Breast epithelium (tissue), 4 donors: ENCODE data around the gene ZNF397. TPM values are rescaled to one million over a fixed set of nuclear protein-coding genes. Genes with fewer than 3 reads are reported as not detected.

Experiments used
- DNase-seq, 2 donors: peaks; one replicate each; pipeline ENCODE4 v3.0.0-alpha.2; 2019; ENCODE audit warnings: low spot score in 2 of 2
- H3K27ac ChIP-seq, 2 donors: fragments of 200-600 bp; sonication (generic) in 1 of 2; one replicate each; pipeline ENCODE4 v1.5.1; 2016 to 2019; ENCODE audit warnings: mild to moderate bottlenecking in 1 of 2
- H3K27me3 ChIP-seq, 2 donors: fragments of 200-600 bp; sonication (generic) in 1 of 2; one replicate each; pipeline versions ENCODE4 v1.5.1 to v1.6.0; 2017 to 2019; ENCODE audit warnings: control low read depth in 1 of 2, mild to moderate bottlenecking in 1 of 2
- H3K36me3 ChIP-seq: fragments of 200-600 bp; one replicate; pipeline ENCODE4 v1.5.1; 2019
- H3K4me1 ChIP-seq, 2 donors: fragments of 200-600 bp; sonication (generic); one replicate each; pipeline ENCODE4 v1.5.1; 2016 to 2019; ENCODE audit warnings: control low read depth in 1 of 2
- H3K4me3 ChIP-seq, 3 donors: fragments of 200-600 bp; sonication (generic); 1 replicate in 2 of 3; 2 replicates in 1 of 3; pipeline ENCODE4 v1.5.1; 2016 to 2019; ENCODE audit warnings: mild to moderate bottlenecking in 3 of 3, moderate library complexity in 2 of 3
- H3K9me3 ChIP-seq, 2 donors: fragments of 200-600 bp; sonication (generic) in 1 of 2; one replicate each; pipeline ENCODE4 v1.5.1; 2016 to 2019; ENCODE audit warnings: control low read depth in 1 of 2
- CTCF ChIP-seq, 3 donors: fragments of 450-650 bp; IDR thresholded peaks; one replicate each; pipeline ENCODE4 v1.5.1; 2016 to 2017; ENCODE audit warnings: antibody characterized with exemption in 3 of 3, mild to moderate bottlenecking in 3 of 3, moderate library complexity in 3 of 3
- POLR2A ChIP-seq: fragments of 450-650 bp; IDR thresholded peaks from one replicate; pipeline ENCODE4 v1.6.1; 2016; ENCODE audit warnings: antibody characterized with exemption, mild to moderate bottlenecking, moderate library complexity
- POLR2AphosphoS5 ChIP-seq, 3 donors: sonication (generic); formaldehyde crosslinking; IDR thresholded peaks; one replicate each; pipeline ENCODE4 v1.6.1; 2017; ENCODE audit warnings: antibody characterized with exemption in 3 of 3
- intact Hi-C: fragments of 100-400 bp; cut with DNase I; formaldehyde crosslinking; loops from one replicate; pipeline ENCODE4 v1.15.1; 2023; ENCODE audit warnings: low total_unique reads
- total RNA-seq, 3 donors: library from RNA; depleted of rRNA; stranded (reverse); fragments of >200 nt; gene quantifications; one replicate each; pipeline ENCODE4 v1.1.0, GENCODE V29; 2016

ZNF397 gene
- total RNA-seq, result 10 to 100 TPM; 27.2 to 44.5 (median 38.0) TPM

- peak; percentile 94 to 98 for DNase-seq
- Histone ChIP-seq H3K4me3 (peak within 1 kb of the TSS; percentile 55 to 92 (median 75)), H3K27me3 (no peaks in the 10 kb centered on the region), H3K36me3 (no peaks in the 10 kb centered on the region), H3K4me1 (no peaks in the 10 kb centered on the region), H3K27ac (peak within 1 kb of the TSS; percentile 92 to 99), H3K9me3 (no peaks in the 10 kb centered on the region)
- no peak for TF ChIP-seq CTCF (IDR thresholded peaks at IDR 0.05)
- peak; percentile 96 for TF ChIP-seq POLR2A
- TF ChIP-seq POLR2AphosphoS5 (IDR thresholded peaks at IDR 0.05), result peak; percentile 92 to 96 (median 94)
- intact Hi-C loops, result no loop called here
These were observed at the start of gene ZNF397 for GRCh38 chr18:35240664-35241447. TSS of gene ZNF397 (plus strand) at chr18:35241034. CDS start at chr18:35242471, 1,437 bp downstream.

- H3K9me3 ChIP-seq, result no peaks in the 10 kb centered on the region
- no peaks in the 10 kb centered on the region for H3K36me3 ChIP-seq
- no peak overlapping the region for H3K27ac ChIP-seq
- no peak for DNase-seq
- TF ChIP-seq POLR2A (no peak), POLR2AphosphoS5 (IDR thresholded peaks at IDR 0.05) (no peak), CTCF (IDR thresholded peaks at IDR 0.05) (no peak)
- intact Hi-C loops, result no loop called here
- H3K4me1 ChIP-seq, result no peaks in the 10 kb centered on the region
- H3K4me3 ChIP-seq, result no peak overlapping the region
- no peaks in the 10 kb centered on the region for H3K27me3 ChIP-seq
These were observed 49.2 kb upstream of the ZNF397 start for GRCh38 chr18:35191698-35192025.

- Histone ChIP-seq H3K9me3 (no peaks in the 10 kb centered on the region), H3K27ac (no peak overlapping the region), H3K27me3 (no peaks in the 10 kb centered on the region), H3K4me3 (no peak overlapping the region), H3K4me1 (no peaks in the 10 kb centered on the region), H3K36me3 (no peaks in the 10 kb centered on the region)
- intact Hi-C loops, result no loop called here
- TF ChIP-seq POLR2A (no peak), POLR2AphosphoS5 (IDR thresholded peaks at IDR 0.05) (no peak)
- no peak for DNase-seq
These were observed 48.4 kb upstream of the ZNF397 start for GRCh38 chr18:35192415-35192814.

GRCh38 chr18:35193316-35193715, 47.5 kb upstream of the ZNF397 start:
- H3K9me3 ChIP-seq, result no peaks in the 10 kb centered on the region
- TF ChIP-seq CTCF (IDR thresholded peaks at IDR 0.05), result no peak
- H3K4me3 ChIP-seq, result no peak overlapping the region
- no peaks in the 10 kb centered on the region for H3K27me3 ChIP-seq
- H3K4me1 ChIP-seq, result no peaks in the 10 kb centered on the region
- DNase-seq, result no peak
- intact Hi-C loops, result no loop called here
- H3K36me3 ChIP-seq, result no peaks in the 10 kb centered on the region
- H3K27ac ChIP-seq, result no peak overlapping the region

- H3K9me3 ChIP-seq, result no peaks in the 10 kb centered on the region
- no peak overlapping the region for H3K4me3 ChIP-seq
- intact Hi-C loops, result no loop called here
- no peak for TF ChIP-seq POLR2AphosphoS5 (IDR thresholded peaks at IDR 0.05)
- TF ChIP-seq POLR2A, result no peak
- no peak for TF ChIP-seq CTCF (IDR thresholded peaks at IDR 0.05)
- H3K36me3 ChIP-seq, result no peaks in the 10 kb centered on the region
- H3K27ac ChIP-seq, result no peak overlapping the region
- H3K27me3 ChIP-seq, result no peaks in the 10 kb centered on the region
- H3K4me1 ChIP-seq, result no peaks in the 10 kb centered on the region
- no peak for DNase-seq
These were observed 43.5 kb upstream of the ZNF397 start for GRCh38 chr18:35197296-35197695.
